ENCODE measurements around the gene B3GAT1.

B3GAT1 gene

GRCh38 chr11:134392953-134393615 lies 19.0 kb downstream of the B3GAT1 start:
- FAIRE-seq (no peak), DNase-seq (ENCODE audit: low spot score) (no peak)

- DNase-seq (ENCODE audit: low spot score), result no peak
- FAIRE-seq, result no peak
Observed at GRCh38 chr11:134391656-134392055, 20.4 kb downstream of the B3GAT1 start.

- DNase-seq (ENCODE audit: low spot score) (no peak), FAIRE-seq (no peak)
Observed at GRCh38 chr11:134390706-134391569, 21.1 kb downstream of the B3GAT1 start.

- FAIRE-seq, result no peak
- no peak for DNase-seq (ENCODE audit: low spot score)
Observed at GRCh38 chr11:134389464-134390180, 22.4 kb downstream of the B3GAT1 start.

GRCh38 chr11:134388590-134388989 lies 23.5 kb downstream of the B3GAT1 start:
- no peak for DNase-seq (ENCODE audit: low spot score)
- FAIRE-seq, result no peak

- DNase-seq (ENCODE audit: low spot score) (no peak), FAIRE-seq (no peak)
Observed at GRCh38 chr11:134387501-134387900, 24.5 kb downstream of the B3GAT1 start.

GRCh38 chr11:134386945-134387344 lies 25.1 kb downstream of the B3GAT1 start:
- DNase-seq (ENCODE audit: low spot score), result no peak
- FAIRE-seq, result no peak

GRCh38 chr11:134385774-134386565 lies 26.1 kb downstream of the B3GAT1 start:
- FAIRE-seq (no peak), DNase-seq (ENCODE audit: low spot score) (no peak)

GRCh38 chr11:134385171-134385570 lies 26.9 kb downstream of the B3GAT1 start:
- FAIRE-seq, result no peak

GRCh38 chr11:134384406-134384805 lies 27.6 kb downstream of the B3GAT1 start:
- no peak for DNase-seq (ENCODE audit: low spot score)
- FAIRE-seq, result no peak

More at GRCh38 chr11:134385171-134385570, 26.9 kb downstream of the B3GAT1 start:
- DNase-seq (ENCODE audit: low spot score), result no peak

- FAIRE-seq (no peak), DNase-seq (ENCODE audit: low spot score) (no peak)
Observed at GRCh38 chr11:134383576-134384221, 28.3 kb downstream of the B3GAT1 start.

GRCh38 chr11:134382830-134383229 lies 29.2 kb downstream of the B3GAT1 start:
- DNase-seq (ENCODE audit: low spot score), result no peak
- no peak for FAIRE-seq

GRCh38 chr11:134382257-134382656 lies 29.8 kb downstream of the B3GAT1 start:
- DNase-seq (ENCODE audit: low spot score) (no peak), FAIRE-seq (no peak)

- no peak for FAIRE-seq
Observed at GRCh38 chr11:134380785-134381184, 31.3 kb downstream of the B3GAT1 start.

GRCh38 chr11:134380229-134380628 lies 31.8 kb downstream of the B3GAT1 start:
- no peak for FAIRE-seq

More at GRCh38 chr11:134380785-134381184, 31.3 kb downstream of the B3GAT1 start:
- no peak for DNase-seq (ENCODE audit: low spot score)

GRCh38 chr11:134379241-134379640 lies 32.8 kb downstream of the B3GAT1 start:
- DNase-seq (ENCODE audit: low spot score) (no peak), FAIRE-seq (no peak)

More at GRCh38 chr11:134380229-134380628, 31.8 kb downstream of the B3GAT1 start:
- DNase-seq (ENCODE audit: low spot score), result no peak

- DNase-seq (ENCODE audit: low spot score), result no peak
- no peak for FAIRE-seq
Observed at GRCh38 chr11:134377876-134378275, 34.2 kb downstream of the B3GAT1 start.

- DNase-seq (ENCODE audit: low spot score) (no peak), FAIRE-seq (no peak)
Observed at GRCh38 chr11:134376150-134376921, 35.7 kb downstream of the B3GAT1 start.

GRCh38 chr11:134374891-134375550 lies 37.0 kb downstream of the B3GAT1 start:
- FAIRE-seq (no peak), DNase-seq (ENCODE audit: low spot score) (no peak)
